Measurements from ENCODE around the gene LYSMD1. TPM values are rescaled to one million over a fixed set of nuclear protein-coding genes. Genes with fewer than 3 reads are reported as not detected.

LYSMD1 gene
- total and polyA plus RNA-seq, 4 donors, result 4.9 to 12.7 (median 5.2) TPM

GRCh38 chr1:151130987-151131586, 34.6 kb downstream of the LYSMD1 start:
- H3K9ac ChIP-seq (ENCODE audit: insufficient read depth in 1 of 2, low read length in 2 of 2), result peak overlapping the region in 1 of 2 donors; percentile 77
- 4 to 8% methylated on average over 45 of the region's 45 CpGs for WGBS, 2 donors
- peak; percentile 93 for ATAC-seq (ENCODE audit: insufficient read depth, low FRiP score)

GRCh38 chr1:151128800-151129199, 36.9 kb downstream of the LYSMD1 start:
- peaks cover 0 to 3% (median under 1%) of the 10 kb centered on the region in 4 donors for H3K36me3 ChIP-seq (ENCODE audit: control insufficient read depth in 4 of 4, insufficient read depth in 4 of 4, low read length in 4 of 4)
- H3K27me3 ChIP-seq (ENCODE audit: control insufficient read depth in 3 of 3, insufficient read depth in 3 of 3, low read length in 2 of 3), result no peaks in the 10 kb centered on the region
- no peaks in the 10 kb centered on the region for H3K9me3 ChIP-seq (ENCODE audit: control insufficient read depth in 4 of 4, insufficient read depth in 3 of 4, low read length in 3 of 4)
- 79 to 88% methylated on average over 6 of the region's 6 CpGs for WGBS, 2 donors
- ATAC-seq (ENCODE audit: insufficient read depth, low FRiP score) (no peak), DNase-seq (no peak)
- H3K4me3 ChIP-seq, result no peak overlapping the region
- no peak for TF ChIP-seq CTCF (IDR thresholded peaks at IDR 0.05; ENCODE audit: control extremely low read depth, extremely low read depth)
- no peak overlapping the region for H3K27ac ChIP-seq (ENCODE audit: low read depth in 1 of 2, low read length in 1 of 2)
- no peak overlapping the region for H3K9ac ChIP-seq (ENCODE audit: insufficient read depth in 1 of 2, low read length in 2 of 2)
- peaks cover 0 to 21% (median 0%) of the 10 kb centered on the region in 5 donors for H3K4me1 ChIP-seq (ENCODE audit: control insufficient read depth in 5 of 5, insufficient read depth in 5 of 5, low read length in 5 of 5)

More at GRCh38 chr1:151130987-151131586, 34.6 kb downstream of the LYSMD1 start:
- Histone ChIP-seq H3K36me3 (ENCODE audit: control insufficient read depth in 4 of 4, insufficient read depth in 4 of 4, low read length in 4 of 4) (peaks cover 0 to 22% (median 6%) of the 10 kb centered on the region in 4 donors), H3K27ac (ENCODE audit: low read depth in 1 of 2, low read length in 1 of 2) (peak overlapping the region; percentile 32 to 75), H3K9me3 (ENCODE audit: control insufficient read depth in 4 of 4, insufficient read depth in 3 of 4, low read length in 3 of 4) (no peaks in the 10 kb centered on the region), H3K27me3 (ENCODE audit: control insufficient read depth in 3 of 3, insufficient read depth in 3 of 3, low read length in 2 of 3) (no peaks in the 10 kb centered on the region), H3K4me1 (ENCODE audit: control insufficient read depth in 5 of 5, insufficient read depth in 5 of 5, low read length in 5 of 5) (peaks cover 0 to 21% (median 0%) of the 10 kb centered on the region in 5 donors), H3K4me3 (peak overlapping the region; percentile 11)
- TF ChIP-seq CTCF (IDR thresholded peaks at IDR 0.05; ENCODE audit: control extremely low read depth, extremely low read depth), result no peak
- DNase-seq, result peak; percentile 88 to 95 (median 91)

- 87 to 90% methylated on average over 5 of the region's 5 CpGs for WGBS, 2 donors
- H3K4me1 ChIP-seq (ENCODE audit: control insufficient read depth in 5 of 5, insufficient read depth in 5 of 5, low read length in 5 of 5), result no peaks in the 10 kb centered on the region
- no peaks in the 10 kb centered on the region for H3K27me3 ChIP-seq (ENCODE audit: control insufficient read depth in 3 of 3, insufficient read depth in 3 of 3, low read length in 2 of 3)
- TF ChIP-seq CTCF (IDR thresholded peaks at IDR 0.05; ENCODE audit: control extremely low read depth, extremely low read depth), result no peak
- H3K4me3 ChIP-seq, result no peak overlapping the region
- no peak overlapping the region for H3K27ac ChIP-seq (ENCODE audit: low read depth in 1 of 2, low read length in 1 of 2)
- peaks cover 0 to 3% (median 2%) of the 10 kb centered on the region in 4 donors for H3K36me3 ChIP-seq (ENCODE audit: control insufficient read depth in 4 of 4, insufficient read depth in 4 of 4, low read length in 4 of 4)
- DNase-seq (no peak), ATAC-seq (ENCODE audit: insufficient read depth, low FRiP score) (no peak)
- no peaks in the 10 kb centered on the region for H3K9me3 ChIP-seq (ENCODE audit: control insufficient read depth in 4 of 4, insufficient read depth in 3 of 4, low read length in 3 of 4)
- H3K9ac ChIP-seq (ENCODE audit: insufficient read depth in 1 of 2, low read length in 2 of 2), result no peak overlapping the region
Observed at GRCh38 chr1:151124763-151125403, 40.8 kb downstream of the LYSMD1 start.

All from lung (tissue), 12 donors.